GM12878 (cell line): ENCODE measurements around the gene TBP. TPM values are rescaled to one million over a fixed set of nuclear protein-coding genes. Genes with fewer than 3 reads are reported as not detected.

Experiments
- ATF7 ChIP-seq: fragments of 450-650 bp; IDR thresholded peaks from 2 replicates; pipeline ENCODE4 v1.6.1; 2016; ENCODE audit warnings: low read depth, mild to moderate bottlenecking
- CBX3 ChIP-seq: fragments of 200-600 bp; sonication (generic); IDR thresholded peaks from 2 replicates; pipeline ENCODE4 v1.6.1; 2016; ENCODE audit warnings: low read depth, borderline replicate concordance
- FOXK2 ChIP-seq: fragments of 450-650 bp; IDR thresholded peaks from 2 replicates; pipeline ENCODE4 v1.6.1; 2017; ENCODE audit warnings: mild to moderate bottlenecking, moderate library complexity
- GABPA ChIP-seq: IDR thresholded peaks from 2 replicates; pipeline ENCODE4 v1.6.1; 2014; ENCODE audit warnings: antibody characterized with exemption, low read depth, mild to moderate bottlenecking, inconsistent platforms
- GATAD2B ChIP-seq: fragments of 450-650 bp; conservative IDR thresholded peaks from 2 replicates; pipeline ENCODE4 v1.6.1; 2017; ENCODE audit warnings: low read depth, mild to moderate bottlenecking, moderate library complexity
- HCFC1 ChIP-seq: fragments of 150-350 bp; IDR thresholded peaks from 2 replicates; pipeline ENCODE4 v1.6.1; 2014; ENCODE audit warnings: low read length
- MXI1 ChIP-seq: fragments of 150-350 bp; IDR thresholded peaks from 2 replicates; pipeline ENCODE4 v1.6.1; 2011; ENCODE audit warnings: low read depth, mild to moderate bottlenecking, inconsistent platforms, low read length, improper control_type of control experiment
- NFIC ChIP-seq: IDR thresholded peaks from 2 replicates; pipeline ENCODE4 v1.6.1; 2012; ENCODE audit warnings: low read depth, mild to moderate bottlenecking, inconsistent platforms, low read length, moderate library complexity
- NRF1 ChIP-seq: conservative IDR thresholded peaks from 2 replicates; pipeline ENCODE4 v1.6.1; 2011; ENCODE audit warnings: mild to moderate bottlenecking, low read depth, low read length, improper control_type of control experiment
- PAX5 ChIP-seq: IDR thresholded peaks from 2 replicates; pipeline ENCODE4 v1.6.1; 2011; ENCODE audit warnings: low read depth, low read length, borderline replicate concordance
- POLR2A ChIP-seq: IDR thresholded peaks from 2 replicates; pipeline ENCODE4 v1.6.1; 2011; ENCODE audit warnings: low read depth, mild to moderate bottlenecking, low read length
- RCOR1 ChIP-seq: conservative IDR thresholded peaks from 2 replicates; pipeline ENCODE4 v1.6.1; 2012; ENCODE audit warnings: low read depth, low read length, improper control_type of control experiment
- RFX5 ChIP-seq: IDR thresholded peaks from 2 replicates; pipeline ENCODE4 v1.6.1; 2011; ENCODE audit warnings: low read depth, low read length, improper control_type of control experiment
- SIN3A ChIP-seq: IDR thresholded peaks from 2 replicates; pipeline ENCODE4 v1.6.1; 2012; ENCODE audit warnings: low read depth, low read length, improper control_type of control experiment
- SMARCA5 ChIP-seq: fragments of 450-650 bp; IDR thresholded peaks from 2 replicates; pipeline ENCODE4 v1.6.1; 2017; ENCODE audit warnings: mild to moderate bottlenecking
- TBL1XR1 ChIP-seq: IDR thresholded peaks from 2 replicates; pipeline ENCODE4 v1.6.1; 2012; ENCODE audit warnings: low read depth, low read length, improper control_type of control experiment
- WRNIP1 ChIP-seq: IDR thresholded peaks from 2 replicates; pipeline ENCODE4 v1.6.1; 2011; ENCODE audit warnings: low read depth, low read length, improper control_type of control experiment, borderline replicate concordance
- ZNF217 ChIP-seq: fragments of 450-650 bp; IDR thresholded peaks from 2 replicates; pipeline ENCODE4 v1.6.1; 2017; ENCODE audit warnings: antibody characterized with exemption, mild to moderate bottlenecking
- polyA plus RNA-seq, 11 experiments: library from polyadenylated mRNA; depleted of rRNA in 4 of 11; unstranded in 6 of 11; stranded (reverse) in 5 of 11; fragments of >200 nt; fragmentation: Nextera tagmentation in 4 of 11; fragmentation: Illumina TruSeq in 1 of 11; extraction: Ambion mirVana in 4 of 11; extraction: Trizol in 1 of 11; gene quantifications; 1 replicate in 1 of 11; 2 replicates in 10 of 11; pipeline versions ENCODE4 v1.2.1 to v1.2.3, GENCODE V29; 2011 to 2016; ENCODE audit warnings: inconsistent platforms in 2 of 11, missing spikeins in 2 of 11, low read depth in 1 of 11
- total RNA-seq, 4 experiments: library from RNA; depleted of rRNA in 3 of 4; stranded (reverse); fragments of >200 nt in 3 of 4; fragmentation: Illumina TruSeq in 1 of 4; extraction: Trizol in 1 of 4; gene quantifications; 2 replicates each; pipeline versions ENCODE4 v1.2.1 to v1.2.3, GENCODE V29; 2013 to 2021
- TF ChIP-seq, protein P1 (sequence below): fragments of 450-650 bp; IDR thresholded peaks from 2 replicates; pipeline ENCODE4 v1.6.1; 2016; ENCODE audit warnings: mild to moderate bottlenecking
- TF ChIP-seq, protein P2 (sequence below): fragments of 450-650 bp; IDR thresholded peaks from 2 replicates; pipeline ENCODE4 v1.6.1; 2017; ENCODE audit warnings: low read depth, mild to moderate bottlenecking, moderate library complexity
- TF ChIP-seq, protein P3 (sequence below): fragments of 150-350 bp; IDR thresholded peaks from 2 replicates; pipeline ENCODE4 v1.6.1; 2016; ENCODE audit warnings: low read depth, low read length
- TF ChIP-seq, protein P4 (sequence below): IDR thresholded peaks from 2 replicates; pipeline ENCODE4 v1.6.1; 2012; ENCODE audit warnings: low read depth, low read length, improper control_type of control experiment
- TF ChIP-seq, protein P5 (sequence below): IDR thresholded peaks from 2 replicates; pipeline ENCODE4 v1.6.1; 2012; ENCODE audit warnings: low read depth, low read length, improper control_type of control experiment

The TBP gene
- total and polyA plus RNA-seq, 10 of the 15 experiments (the other 5 are each of a cell fraction or from before 2014, with no cell fraction given), result 13.6 to 39.5 (median 26.5) TPM

DNA sequence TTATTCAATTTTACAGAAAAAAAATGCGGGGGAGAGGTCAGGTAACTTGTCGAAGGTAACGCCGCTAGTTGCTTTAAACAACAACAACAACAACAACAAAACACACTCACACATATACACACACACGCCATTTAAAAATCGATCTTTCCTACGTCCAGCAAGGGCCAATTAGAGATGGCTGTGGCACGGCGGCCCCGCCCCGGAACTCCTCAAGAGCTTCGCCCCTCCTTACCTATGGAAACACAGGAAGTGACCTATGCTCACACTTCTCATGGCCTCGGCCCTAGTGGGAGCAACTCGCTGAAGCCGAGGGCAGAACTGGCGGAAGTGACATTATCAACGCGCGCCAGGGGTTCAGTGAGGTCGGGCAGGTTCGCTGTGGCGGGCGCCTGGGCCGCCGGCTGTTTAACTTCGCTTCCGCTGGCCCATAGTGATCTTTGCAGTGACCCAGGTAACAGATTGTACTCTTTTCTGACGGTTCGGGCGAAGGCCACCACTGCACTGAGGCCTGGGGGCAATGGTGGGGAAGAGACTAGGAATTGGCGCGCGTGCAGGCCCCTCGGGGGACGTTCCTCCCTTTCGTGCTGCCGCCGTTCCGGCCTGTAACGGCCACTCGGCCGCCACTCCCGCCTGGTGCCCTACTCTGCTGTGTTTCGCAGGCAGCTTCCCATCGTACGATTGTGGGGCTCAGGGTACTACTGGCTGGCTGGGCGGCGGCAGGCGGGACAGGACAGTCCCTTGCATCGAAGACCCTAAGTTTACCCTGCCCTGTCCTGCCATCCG, at the start of gene TBP (continued):
- TF ChIP-seq, protein P1, sequence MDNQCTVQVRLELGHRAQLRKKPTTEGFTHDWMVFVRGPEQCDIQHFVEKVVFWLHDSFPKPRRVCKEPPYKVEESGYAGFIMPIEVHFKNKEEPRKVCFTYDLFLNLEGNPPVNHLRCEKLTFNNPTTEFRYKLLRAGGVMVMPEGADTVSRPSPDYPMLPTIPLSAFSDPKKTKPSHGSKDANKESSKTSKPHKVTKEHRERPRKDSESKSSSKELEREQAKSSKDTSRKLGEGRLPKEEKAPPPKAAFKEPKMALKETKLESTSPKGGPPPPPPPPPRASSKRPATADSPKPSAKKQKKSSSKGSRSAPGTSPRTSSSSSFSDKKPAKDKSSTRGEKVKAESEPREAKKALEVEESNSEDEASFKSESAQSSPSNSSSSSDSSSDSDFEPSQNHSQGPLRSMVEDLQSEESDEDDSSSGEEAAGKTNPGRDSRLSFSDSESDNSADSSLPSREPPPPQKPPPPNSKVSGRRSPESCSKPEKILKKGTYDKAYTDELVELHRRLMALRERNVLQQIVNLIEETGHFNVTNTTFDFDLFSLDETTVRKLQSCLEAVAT, result 0 out of 2 replicates have a peak, but pooled peaks have one; percentile 34
- TF ChIP-seq, protein P2, sequence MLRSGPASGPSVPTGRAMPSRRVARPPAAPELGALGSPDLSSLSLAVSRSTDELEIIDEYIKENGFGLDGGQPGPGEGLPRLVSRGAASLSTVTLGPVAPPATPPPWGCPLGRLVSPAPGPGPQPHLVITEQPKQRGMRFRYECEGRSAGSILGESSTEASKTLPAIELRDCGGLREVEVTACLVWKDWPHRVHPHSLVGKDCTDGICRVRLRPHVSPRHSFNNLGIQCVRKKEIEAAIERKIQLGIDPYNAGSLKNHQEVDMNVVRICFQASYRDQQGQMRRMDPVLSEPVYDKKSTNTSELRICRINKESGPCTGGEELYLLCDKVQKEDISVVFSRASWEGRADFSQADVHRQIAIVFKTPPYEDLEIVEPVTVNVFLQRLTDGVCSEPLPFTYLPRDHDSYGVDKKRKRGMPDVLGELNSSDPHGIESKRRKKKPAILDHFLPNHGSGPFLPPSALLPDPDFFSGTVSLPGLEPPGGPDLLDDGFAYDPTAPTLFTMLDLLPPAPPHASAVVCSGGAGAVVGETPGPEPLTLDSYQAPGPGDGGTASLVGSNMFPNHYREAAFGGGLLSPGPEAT, result peak; percentile 85
- TF ChIP-seq ZNF217, result no peak
- peak; percentile 98 for TF ChIP-seq GABPA
- TF ChIP-seq SIN3A, result peak; percentile 90; the same call in 1 of the 2 replicates
- peak; percentile 13; the same call in 1 of the 2 replicates for TF ChIP-seq PAX5
- TF ChIP-seq, protein P3, sequence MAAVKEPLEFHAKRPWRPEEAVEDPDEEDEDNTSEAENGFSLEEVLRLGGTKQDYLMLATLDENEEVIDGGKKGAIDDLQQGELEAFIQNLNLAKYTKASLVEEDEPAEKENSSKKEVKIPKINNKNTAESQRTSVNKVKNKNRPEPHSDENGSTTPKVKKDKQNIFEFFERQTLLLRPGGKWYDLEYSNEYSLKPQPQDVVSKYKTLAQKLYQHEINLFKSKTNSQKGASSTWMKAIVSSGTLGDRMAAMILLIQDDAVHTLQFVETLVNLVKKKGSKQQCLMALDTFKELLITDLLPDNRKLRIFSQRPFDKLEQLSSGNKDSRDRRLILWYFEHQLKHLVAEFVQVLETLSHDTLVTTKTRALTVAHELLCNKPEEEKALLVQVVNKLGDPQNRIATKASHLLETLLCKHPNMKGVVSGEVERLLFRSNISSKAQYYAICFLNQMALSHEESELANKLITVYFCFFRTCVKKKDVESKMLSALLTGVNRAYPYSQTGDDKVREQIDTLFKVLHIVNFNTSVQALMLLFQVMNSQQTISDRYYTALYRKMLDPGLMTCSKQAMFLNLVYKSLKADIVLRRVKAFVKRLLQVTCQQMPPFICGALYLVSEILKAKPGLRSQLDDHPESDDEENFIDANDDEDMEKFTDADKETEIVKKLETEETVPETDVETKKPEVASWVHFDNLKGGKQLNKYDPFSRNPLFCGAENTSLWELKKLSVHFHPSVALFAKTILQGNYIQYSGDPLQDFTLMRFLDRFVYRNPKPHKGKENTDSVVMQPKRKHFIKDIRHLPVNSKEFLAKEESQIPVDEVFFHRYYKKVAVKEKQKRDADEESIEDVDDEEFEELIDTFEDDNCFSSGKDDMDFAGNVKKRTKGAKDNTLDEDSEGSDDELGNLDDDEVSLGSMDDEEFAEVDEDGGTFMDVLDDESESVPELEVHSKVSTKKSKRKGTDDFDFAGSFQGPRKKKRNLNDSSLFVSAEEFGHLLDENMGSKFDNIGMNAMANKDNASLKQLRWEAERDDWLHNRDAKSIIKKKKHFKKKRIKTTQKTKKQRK, result no peak
- 0 out of 2 replicates have a peak, but pooled peaks have one; percentile 5 for TF ChIP-seq NRF1
- TF ChIP-seq RFX5, result peak; percentile 36
- peak; percentile 81 for TF ChIP-seq POLR2A
- TF ChIP-seq MXI1, result peak; percentile 90
- no peak for TF ChIP-seq WRNIP1
- TF ChIP-seq ATF7, result peak; percentile 77
- TF ChIP-seq, protein P4, sequence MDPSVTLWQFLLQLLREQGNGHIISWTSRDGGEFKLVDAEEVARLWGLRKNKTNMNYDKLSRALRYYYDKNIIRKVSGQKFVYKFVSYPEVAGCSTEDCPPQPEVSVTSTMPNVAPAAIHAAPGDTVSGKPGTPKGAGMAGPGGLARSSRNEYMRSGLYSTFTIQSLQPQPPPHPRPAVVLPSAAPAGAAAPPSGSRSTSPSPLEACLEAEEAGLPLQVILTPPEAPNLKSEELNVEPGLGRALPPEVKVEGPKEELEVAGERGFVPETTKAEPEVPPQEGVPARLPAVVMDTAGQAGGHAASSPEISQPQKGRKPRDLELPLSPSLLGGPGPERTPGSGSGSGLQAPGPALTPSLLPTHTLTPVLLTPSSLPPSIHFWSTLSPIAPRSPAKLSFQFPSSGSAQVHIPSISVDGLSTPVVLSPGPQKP, result peak; percentile 83
- TF ChIP-seq NFIC, result no peak
- TF ChIP-seq, protein P5, sequence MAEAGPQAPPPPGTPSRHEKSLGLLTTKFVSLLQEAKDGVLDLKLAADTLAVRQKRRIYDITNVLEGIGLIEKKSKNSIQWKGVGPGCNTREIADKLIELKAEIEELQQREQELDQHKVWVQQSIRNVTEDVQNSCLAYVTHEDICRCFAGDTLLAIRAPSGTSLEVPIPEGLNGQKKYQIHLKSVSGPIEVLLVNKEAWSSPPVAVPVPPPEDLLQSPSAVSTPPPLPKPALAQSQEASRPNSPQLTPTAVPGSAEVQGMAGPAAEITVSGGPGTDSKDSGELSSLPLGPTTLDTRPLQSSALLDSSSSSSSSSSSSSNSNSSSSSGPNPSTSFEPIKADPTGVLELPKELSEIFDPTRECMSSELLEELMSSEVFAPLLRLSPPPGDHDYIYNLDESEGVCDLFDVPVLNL, result peak; percentile 24; the same call in 1 of the 2 replicates
- peak; percentile 84 for TF ChIP-seq FOXK2
- TF ChIP-seq HCFC1, result peak; percentile 95
- TF ChIP-seq SMARCA5, result no peak
- TF ChIP-seq GATAD2B, result peak; percentile 52
- TF ChIP-seq TBL1XR1, result no peak
- no peak for TF ChIP-seq CBX3
- no peak for TF ChIP-seq RCOR1
